ENCODE results near the gene SYVN1. TPM values are rescaled to one million over a fixed set of nuclear protein-coding genes. Genes with fewer than 3 reads are reported as not detected.

Gene SYVN1
- total RNA-seq, 1 experiment from 2014 or later: 34.8 TPM

DNA sequence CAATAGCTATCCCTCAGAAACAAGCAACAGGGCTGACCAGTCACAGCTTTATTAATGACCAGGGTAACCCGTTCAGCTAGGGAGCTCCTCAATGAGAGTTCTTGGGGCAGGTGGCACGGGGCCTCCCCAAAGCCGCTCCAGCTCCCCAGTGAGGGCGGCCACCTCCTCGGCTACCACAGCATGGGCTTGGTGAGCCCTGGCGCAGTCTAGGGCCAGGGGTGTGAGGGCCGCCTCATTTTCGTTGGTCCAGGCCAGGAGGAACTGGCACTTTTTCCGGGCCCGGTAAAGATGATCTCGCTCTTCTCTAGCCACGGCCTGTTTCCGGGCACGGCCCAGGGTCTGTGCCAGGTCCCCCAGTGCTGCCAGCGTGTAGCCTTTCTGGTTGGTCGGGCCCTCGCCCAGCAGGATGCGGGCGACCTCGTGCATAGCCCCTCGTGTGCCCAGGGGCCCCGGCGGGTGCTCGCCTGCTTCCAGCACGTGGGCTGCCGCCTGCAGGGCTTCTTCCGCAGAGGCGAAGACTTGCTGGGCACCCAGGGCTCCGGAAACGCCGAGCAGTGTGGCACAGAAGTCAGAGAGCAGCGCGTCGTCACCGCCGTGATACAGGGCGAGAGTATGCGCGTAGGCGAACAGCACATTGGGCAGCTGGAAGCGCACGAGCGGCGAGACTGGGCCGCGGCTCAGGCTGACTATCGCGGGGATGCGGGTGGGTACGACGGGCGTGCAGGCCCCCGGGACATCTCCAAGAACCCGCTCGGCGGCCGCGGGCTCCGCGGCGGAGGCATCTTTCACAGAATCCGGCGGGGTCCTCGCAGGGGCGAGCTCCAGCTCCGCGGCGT, 17.7 kb downstream of the SYVN1 start (continued):
- TF ChIP-seq, protein P1, sequence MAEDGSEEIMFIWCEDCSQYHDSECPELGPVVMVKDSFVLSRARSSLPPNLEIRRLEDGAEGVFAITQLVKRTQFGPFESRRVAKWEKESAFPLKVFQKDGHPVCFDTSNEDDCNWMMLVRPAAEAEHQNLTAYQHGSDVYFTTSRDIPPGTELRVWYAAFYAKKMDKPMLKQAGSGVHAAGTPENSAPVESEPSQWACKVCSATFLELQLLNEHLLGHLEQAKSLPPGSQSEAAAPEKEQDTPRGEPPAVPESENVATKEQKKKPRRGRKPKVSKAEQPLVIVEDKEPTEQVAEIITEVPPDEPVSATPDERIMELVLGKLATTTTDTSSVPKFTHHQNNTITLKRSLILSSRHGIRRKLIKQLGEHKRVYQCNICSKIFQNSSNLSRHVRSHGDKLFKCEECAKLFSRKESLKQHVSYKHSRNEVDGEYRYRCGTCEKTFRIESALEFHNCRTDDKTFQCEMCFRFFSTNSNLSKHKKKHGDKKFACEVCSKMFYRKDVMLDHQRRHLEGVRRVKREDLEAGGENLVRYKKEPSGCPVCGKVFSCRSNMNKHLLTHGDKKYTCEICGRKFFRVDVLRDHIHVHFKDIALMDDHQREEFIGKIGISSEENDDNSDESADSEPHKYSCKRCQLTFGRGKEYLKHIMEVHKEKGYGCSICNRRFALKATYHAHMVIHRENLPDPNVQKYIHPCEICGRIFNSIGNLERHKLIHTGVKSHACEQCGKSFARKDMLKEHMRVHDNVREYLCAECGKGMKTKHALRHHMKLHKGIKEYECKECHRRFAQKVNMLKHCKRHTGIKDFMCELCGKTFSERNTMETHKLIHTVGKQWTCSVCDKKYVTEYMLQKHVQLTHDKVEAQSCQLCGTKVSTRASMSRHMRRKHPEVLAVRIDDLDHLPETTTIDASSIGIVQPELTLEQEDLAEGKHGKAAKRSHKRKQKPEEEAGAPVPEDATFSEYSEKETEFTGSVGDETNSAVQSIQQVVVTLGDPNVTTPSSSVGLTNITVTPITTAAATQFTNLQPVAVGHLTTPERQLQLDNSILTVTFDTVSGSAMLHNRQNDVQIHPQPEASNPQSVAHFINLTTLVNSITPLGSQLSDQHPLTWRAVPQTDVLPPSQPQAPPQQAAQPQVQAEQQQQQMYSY (CRISPR knock-in tag; IDR thresholded peaks at IDR 0.05): no peak
- TF ChIP-seq JAZF1 (CRISPR knock-in tag; IDR thresholded peaks at IDR 0.05) (no peak), FOXK1 (CRISPR knock-in tag; IDR thresholded peaks at IDR 0.05) (peak; percentile 48; the same call in 1 of the 2 replicates), ZNF263 (CRISPR knock-in tag; IDR thresholded peaks at IDR 0.05; ENCODE audit: low read depth) (no peak), ZNF232 (CRISPR knock-in tag; IDR thresholded peaks at IDR 0.05) (peak; percentile 91; the same call in 1 of the 2 replicates), ZNF138 (CRISPR knock-in tag; conservative IDR thresholded peaks at IDR 0.05) (0 out of 2 replicates have a peak, but pooled peaks have one; percentile 19), MYBL2 (CRISPR knock-in tag; IDR thresholded peaks at IDR 0.05) (peak; percentile 83), RELA (CRISPR knock-in tag; IDR thresholded peaks at IDR 0.05; ENCODE audit: borderline replicate concordance) (peak; percentile 87; the same call in 1 of the 2 replicates), TCF7 (CRISPR knock-in tag; IDR thresholded peaks at IDR 0.05; ENCODE audit: low read depth) (no peak), ZBTB21 (CRISPR knock-in tag; IDR thresholded peaks at IDR 0.05; ENCODE audit: borderline replicate concordance) (peak; percentile 38; the same call in 1 of the 2 replicates), FOXP1 (CRISPR knock-in tag; IDR thresholded peaks at IDR 0.05; ENCODE audit: borderline replicate concordance) (peak; percentile 94; the same call in 1 of the 2 replicates), TEAD1 (CRISPR knock-in tag; IDR thresholded peaks at IDR 0.05) (peak; percentile 90), JUN (CRISPR knock-in tag; IDR thresholded peaks at IDR 0.05) (0 out of 2 replicates have a peak, but pooled peaks have one; percentile 63), NFYB (CRISPR knock-in tag; conservative IDR thresholded peaks at IDR 0.05; ENCODE audit: low read depth) (0 out of 2 replicates have a peak, but pooled peaks have one; percentile 14), OVOL2 (CRISPR knock-in tag; IDR thresholded peaks at IDR 0.05; ENCODE audit: borderline replicate concordance) (no peak), SMAD3 (CRISPR knock-in tag; IDR thresholded peaks at IDR 0.05; ENCODE audit: borderline replicate concordance) (peak; percentile 93), CBFB (CRISPR knock-in tag; IDR thresholded peaks at IDR 0.05; ENCODE audit: low read depth) (0 out of 2 replicates have a peak, but pooled peaks have one; percentile 2)
- TF ChIP-seq, protein P2, sequence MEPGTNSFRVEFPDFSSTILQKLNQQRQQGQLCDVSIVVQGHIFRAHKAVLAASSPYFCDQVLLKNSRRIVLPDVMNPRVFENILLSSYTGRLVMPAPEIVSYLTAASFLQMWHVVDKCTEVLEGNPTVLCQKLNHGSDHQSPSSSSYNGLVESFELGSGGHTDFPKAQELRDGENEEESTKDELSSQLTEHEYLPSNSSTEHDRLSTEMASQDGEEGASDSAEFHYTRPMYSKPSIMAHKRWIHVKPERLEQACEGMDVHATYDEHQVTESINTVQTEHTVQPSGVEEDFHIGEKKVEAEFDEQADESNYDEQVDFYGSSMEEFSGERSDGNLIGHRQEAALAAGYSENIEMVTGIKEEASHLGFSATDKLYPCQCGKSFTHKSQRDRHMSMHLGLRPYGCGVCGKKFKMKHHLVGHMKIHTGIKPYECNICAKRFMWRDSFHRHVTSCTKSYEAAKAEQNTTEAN (CRISPR knock-in tag; IDR thresholded peaks at IDR 0.05): peak; percentile 83; the same call in 1 of the 2 replicates
- TF ChIP-seq, protein P3, sequence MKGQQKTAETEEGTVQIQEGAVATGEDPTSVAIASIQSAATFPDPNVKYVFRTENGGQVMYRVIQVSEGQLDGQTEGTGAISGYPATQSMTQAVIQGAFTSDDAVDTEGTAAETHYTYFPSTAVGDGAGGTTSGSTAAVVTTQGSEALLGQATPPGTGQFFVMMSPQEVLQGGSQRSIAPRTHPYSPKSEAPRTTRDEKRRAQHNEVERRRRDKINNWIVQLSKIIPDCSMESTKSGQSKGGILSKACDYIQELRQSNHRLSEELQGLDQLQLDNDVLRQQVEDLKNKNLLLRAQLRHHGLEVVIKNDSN (CRISPR knock-in tag; IDR thresholded peaks at IDR 0.05): peak; percentile 82
- TF ChIP-seq, protein P4, sequence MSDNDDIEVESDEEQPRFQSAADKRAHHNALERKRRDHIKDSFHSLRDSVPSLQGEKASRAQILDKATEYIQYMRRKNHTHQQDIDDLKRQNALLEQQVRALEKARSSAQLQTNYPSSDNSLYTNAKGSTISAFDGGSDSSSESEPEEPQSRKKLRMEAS (CRISPR knock-in tag; IDR thresholded peaks at IDR 0.05): peak; percentile 95
- TF ChIP-seq, protein P5, sequence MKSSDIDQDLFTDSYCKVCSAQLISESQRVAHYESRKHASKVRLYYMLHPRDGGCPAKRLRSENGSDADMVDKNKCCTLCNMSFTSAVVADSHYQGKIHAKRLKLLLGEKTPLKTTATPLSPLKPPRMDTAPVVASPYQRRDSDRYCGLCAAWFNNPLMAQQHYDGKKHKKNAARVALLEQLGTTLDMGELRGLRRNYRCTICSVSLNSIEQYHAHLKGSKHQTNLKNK (CRISPR knock-in tag; IDR thresholded peaks at IDR 0.05): no peak
- TF ChIP-seq, protein P6, sequence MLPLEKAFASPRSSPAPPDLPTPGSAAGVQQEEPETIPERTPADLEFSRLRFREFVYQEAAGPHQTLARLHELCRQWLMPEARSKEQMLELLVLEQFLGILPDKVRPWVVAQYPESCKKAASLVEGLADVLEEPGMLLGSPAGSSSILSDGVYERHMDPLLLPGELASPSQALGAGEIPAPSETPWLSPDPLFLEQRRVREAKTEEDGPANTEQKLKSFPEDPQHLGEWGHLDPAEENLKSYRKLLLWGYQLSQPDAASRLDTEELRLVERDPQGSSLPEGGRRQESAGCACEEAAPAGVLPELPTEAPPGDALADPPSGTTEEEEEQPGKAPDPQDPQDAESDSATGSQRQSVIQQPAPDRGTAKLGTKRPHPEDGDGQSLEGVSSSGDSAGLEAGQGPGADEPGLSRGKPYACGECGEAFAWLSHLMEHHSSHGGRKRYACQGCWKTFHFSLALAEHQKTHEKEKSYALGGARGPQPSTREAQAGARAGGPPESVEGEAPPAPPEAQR (CRISPR knock-in tag; IDR thresholded peaks at IDR 0.05): no peak
- TF ChIP-seq, protein P7, sequence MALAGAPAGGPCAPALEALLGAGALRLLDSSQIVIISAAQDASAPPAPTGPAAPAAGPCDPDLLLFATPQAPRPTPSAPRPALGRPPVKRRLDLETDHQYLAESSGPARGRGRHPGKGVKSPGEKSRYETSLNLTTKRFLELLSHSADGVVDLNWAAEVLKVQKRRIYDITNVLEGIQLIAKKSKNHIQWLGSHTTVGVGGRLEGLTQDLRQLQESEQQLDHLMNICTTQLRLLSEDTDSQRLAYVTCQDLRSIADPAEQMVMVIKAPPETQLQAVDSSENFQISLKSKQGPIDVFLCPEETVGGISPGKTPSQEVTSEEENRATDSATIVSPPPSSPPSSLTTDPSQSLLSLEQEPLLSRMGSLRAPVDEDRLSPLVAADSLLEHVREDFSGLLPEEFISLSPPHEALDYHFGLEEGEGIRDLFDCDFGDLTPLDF (CRISPR knock-in tag; IDR thresholded peaks at IDR 0.05): peak; percentile 95
- TF ChIP-seq, protein P8, sequence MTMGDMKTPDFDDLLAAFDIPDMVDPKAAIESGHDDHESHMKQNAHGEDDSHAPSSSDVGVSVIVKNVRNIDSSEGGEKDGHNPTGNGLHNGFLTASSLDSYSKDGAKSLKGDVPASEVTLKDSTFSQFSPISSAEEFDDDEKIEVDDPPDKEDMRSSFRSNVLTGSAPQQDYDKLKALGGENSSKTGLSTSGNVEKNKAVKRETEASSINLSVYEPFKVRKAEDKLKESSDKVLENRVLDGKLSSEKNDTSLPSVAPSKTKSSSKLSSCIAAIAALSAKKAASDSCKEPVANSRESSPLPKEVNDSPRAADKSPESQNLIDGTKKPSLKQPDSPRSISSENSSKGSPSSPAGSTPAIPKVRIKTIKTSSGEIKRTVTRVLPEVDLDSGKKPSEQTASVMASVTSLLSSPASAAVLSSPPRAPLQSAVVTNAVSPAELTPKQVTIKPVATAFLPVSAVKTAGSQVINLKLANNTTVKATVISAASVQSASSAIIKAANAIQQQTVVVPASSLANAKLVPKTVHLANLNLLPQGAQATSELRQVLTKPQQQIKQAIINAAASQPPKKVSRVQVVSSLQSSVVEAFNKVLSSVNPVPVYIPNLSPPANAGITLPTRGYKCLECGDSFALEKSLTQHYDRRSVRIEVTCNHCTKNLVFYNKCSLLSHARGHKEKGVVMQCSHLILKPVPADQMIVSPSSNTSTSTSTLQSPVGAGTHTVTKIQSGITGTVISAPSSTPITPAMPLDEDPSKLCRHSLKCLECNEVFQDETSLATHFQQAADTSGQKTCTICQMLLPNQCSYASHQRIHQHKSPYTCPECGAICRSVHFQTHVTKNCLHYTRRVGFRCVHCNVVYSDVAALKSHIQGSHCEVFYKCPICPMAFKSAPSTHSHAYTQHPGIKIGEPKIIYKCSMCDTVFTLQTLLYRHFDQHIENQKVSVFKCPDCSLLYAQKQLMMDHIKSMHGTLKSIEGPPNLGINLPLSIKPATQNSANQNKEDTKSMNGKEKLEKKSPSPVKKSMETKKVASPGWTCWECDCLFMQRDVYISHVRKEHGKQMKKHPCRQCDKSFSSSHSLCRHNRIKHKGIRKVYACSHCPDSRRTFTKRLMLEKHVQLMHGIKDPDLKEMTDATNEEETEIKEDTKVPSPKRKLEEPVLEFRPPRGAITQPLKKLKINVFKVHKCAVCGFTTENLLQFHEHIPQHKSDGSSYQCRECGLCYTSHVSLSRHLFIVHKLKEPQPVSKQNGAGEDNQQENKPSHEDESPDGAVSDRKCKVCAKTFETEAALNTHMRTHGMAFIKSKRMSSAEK (CRISPR knock-in tag; IDR thresholded peaks at IDR 0.05; ENCODE audit: borderline replicate concordance): no peak
